MV-4-11 (cell line): Measurements from ENCODE around the gene NINJ1.

ENCODE experiments used
- DNase-seq: peaks from one replicate; lab custom pipeline; 2025; lab: John Stamatoyannopoulos, UW

Gene NINJ1, protein sequence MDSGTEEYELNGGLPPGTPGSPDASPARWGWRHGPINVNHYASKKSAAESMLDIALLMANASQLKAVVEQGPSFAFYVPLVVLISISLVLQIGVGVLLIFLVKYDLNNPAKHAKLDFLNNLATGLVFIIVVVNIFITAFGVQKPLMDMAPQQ

DNA sequence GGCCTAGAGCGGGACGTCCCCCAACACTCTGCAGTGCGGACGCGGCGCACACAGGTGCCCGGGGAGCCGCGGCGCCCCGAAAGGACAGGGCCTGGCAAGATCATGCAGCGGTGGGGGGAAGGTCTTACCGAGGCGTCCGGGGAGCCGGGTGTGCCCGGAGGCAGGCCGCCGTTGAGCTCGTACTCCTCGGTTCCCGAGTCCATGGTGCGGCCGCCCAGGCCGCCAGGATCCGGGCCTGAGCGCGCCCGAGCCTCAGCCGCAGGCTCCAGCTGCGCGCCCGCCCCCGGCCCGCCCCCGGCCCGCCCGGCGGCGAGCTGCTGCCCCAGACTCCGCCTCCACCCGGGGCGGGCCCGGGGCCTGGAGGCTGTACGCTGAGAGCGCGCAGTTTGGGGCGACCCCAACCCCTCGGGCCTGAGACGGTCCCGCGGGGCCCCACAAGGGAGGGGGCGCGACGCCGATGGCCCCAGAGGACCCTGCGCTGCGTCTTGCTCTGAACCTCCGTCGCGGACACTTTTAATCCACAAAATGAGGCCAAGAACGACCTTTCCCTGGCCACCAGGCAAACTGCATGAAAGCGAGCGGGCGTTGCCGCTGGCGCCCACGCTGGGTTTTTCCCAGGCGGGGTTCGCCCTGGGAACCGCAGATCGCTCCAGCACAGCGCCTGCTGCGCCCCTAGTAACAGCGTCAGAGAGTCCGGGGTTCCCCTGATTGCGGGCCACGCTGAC lies at the start of gene NINJ1:
Gene NINJ1, minus strand, starts transcription at position 237 of the 725 bp plus-strand sequence. Its CDS starts 34 bp downstream, at position 203.
- DNase-seq: peak; percentile 37

DNA sequence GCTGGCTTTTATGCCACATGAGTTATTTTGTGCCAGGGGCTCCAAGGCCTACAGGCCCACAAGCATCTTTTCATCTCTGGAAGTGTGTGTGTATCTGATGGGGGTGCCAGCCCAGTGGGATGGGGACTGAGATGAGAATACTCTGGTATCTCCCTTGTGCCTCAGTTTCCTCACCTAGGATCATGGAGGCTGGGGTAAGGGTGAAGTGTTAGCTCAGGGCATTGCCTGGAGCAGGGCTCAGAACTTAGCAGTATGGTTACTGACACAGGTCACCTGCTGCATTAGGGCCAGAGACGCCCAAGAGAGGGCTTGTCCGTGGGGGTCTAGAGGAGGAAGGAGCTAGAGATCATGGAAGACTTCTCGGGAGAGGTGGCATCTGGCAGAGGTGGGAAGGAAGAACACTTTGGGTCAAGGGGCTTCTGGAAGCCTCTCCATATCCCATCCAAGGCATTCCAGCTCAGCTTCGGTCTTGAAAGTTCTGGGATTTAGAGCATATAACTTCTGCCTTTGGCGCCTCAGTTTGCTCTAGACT lies 49.1 kb upstream of the NINJ1 start:
- DNase-seq: no peak

DNA sequence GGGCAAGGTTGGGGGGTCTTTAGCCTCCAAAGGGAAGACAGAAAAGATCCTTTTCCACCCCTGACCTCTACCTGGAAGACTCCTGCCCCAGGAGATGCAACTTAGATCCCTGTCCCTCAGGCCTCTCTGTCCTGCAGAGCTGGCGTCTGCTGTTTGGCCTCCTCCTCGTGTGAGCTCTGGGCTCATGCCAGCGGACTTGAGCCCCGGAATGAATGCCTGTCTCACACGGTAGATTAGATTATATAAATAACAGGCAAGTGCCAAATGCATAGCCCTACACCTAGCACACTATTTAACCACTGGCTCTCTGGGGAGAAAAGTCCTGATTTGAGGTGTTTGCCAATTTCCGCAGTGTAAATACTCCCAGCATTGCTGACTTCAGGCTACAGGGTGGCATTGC lies 48.5 kb upstream of the NINJ1 start:
- DNase-seq: no peak

DNA sequence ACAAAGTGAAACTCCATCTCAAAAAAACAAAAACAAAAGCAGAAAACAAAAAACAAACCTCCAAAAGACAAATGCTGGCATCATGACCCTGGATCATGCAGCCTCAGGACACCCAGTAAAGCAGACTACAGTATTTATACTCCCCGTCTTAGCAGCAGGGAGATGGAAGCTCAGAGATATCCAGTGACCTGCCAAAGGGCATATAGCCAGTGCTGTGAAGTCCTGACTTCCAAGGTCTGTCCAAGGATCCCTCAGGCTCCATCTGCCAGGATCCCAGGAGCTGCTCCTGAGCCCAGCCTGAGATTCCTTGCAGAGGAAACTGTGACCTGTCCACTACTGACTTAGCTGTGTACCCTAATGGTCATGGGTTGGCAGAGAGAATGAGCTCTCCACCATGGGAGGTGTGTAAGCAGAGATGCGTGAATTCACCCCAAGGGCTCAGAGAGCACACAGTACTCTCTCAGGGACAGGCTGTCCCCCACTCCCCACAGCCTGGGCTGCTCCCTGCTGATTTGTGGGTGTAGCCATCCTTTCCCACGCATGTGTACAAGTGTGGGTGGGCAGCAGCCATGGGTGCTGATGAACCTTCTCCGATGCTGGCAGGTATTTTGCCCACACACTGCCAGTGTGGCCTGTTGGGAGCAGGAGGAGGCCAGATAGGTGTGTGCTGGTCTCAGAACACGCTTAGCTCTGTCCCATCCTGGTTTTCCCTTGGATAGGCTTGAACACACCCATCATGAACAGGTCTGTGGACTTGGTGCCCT lies 47.8 kb upstream of the NINJ1 start:
- DNase-seq: no peak

GRCh38 chr9:93180938-93181337 lies 46.9 kb upstream of the NINJ1 start:
- no peak for DNase-seq

- DNase-seq: no peak
Observed at GRCh38 chr9:93178851-93179786, 45.1 kb upstream of the NINJ1 start.

DNA sequence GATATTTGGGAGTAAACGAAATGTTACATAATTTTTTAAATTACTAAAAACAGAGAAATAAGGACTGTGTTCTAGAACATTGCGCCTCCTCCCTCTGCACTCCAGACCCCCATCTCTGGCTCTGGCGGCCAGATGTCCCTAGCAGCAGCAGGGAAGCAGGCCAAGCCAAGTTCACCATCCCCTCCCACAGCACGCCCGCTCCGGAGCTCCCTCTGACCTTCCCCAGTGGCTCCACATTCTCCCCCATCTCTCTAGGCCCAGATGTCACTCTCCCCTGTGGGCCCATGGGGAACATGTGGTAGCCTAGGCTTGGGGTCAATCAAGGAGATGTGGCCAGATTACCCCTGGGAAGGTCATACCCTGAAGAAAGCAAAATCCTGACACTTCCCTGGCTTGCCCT lies 43.6 kb upstream of the NINJ1 start:
- no peak for DNase-seq

- no peak for DNase-seq
Observed at GRCh38 chr9:93174976-93175375, 40.9 kb upstream of the NINJ1 start.

- no peak for DNase-seq
Observed at GRCh38 chr9:93173365-93174051, 39.5 kb upstream of the NINJ1 start.

- DNase-seq: no peak
Observed at GRCh38 chr9:93172666-93173364, 38.8 kb upstream of the NINJ1 start.

GRCh38 chr9:93171261-93171990 lies 37.4 kb upstream of the NINJ1 start:
- DNase-seq: no peak

GRCh38 chr9:93170571-93170970 lies 36.5 kb upstream of the NINJ1 start:
- DNase-seq: no peak

- no peak for DNase-seq
Observed at GRCh38 chr9:93169444-93169843, 35.4 kb upstream of the NINJ1 start.

- DNase-seq: no peak
Observed at GRCh38 chr9:93168581-93168980, 34.5 kb upstream of the NINJ1 start.

GRCh38 chr9:93167838-93168237 lies 33.8 kb upstream of the NINJ1 start:
- no peak for DNase-seq

GRCh38 chr9:93167185-93167584 lies 33.1 kb upstream of the NINJ1 start:
- no peak for DNase-seq

DNA sequence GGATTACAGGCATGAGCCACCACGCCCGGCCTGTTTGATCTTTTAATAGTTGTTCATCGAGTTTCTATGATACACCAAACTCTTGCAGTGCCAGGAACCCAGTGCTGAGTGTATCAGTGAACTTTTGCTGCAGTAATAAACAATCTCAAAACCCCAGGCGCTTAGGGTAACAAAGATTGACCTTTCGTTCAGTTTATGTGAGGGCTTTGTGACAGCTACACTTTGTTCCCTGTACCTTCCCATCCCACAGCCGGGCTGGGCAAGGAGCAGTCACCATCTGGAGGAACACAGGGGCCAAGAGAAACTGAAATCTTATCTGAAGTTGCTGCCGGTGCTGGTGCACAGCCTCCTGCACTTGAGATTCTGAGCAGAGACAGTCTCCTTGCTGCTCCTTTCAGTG lies 32.6 kb upstream of the NINJ1 start:
- DNase-seq: no peak

DNA sequence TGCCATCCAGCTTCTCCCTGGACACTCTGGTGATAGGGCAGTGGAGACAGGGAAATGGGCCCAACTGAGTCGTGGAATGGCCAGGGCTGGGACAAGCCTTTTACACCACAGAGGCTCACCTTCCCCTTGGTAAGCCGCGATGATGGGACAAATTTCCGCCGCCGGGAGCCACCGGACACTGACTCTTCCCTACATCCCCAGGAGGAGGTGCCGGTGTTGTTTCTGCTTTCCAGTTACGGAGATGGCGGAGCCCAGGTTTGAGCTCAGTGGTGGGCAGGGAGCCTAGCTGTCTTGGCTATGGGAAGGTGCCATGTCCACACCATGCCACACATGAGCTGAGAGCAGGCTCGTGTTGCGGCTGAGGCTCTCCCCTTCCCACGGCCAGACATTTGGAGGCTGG lies 30.0 kb upstream of the NINJ1 start:
- DNase-seq: no peak

GRCh38 chr9:93161786-93162562 lies 27.9 kb upstream of the NINJ1 start:
- no peak for DNase-seq
